Vagina (tissue), 2 donors: ENCODE data around the gene AGK.

Experiments used
- CTCF ChIP-seq, 3 experiments: fragments of 450-650 bp in 2 of 3; fragments of 200-600 bp in 1 of 3; sonication (generic) in 1 of 3; IDR thresholded peaks; one replicate each; pipeline ENCODE4 v1.5.1; 2017 to 2019; ENCODE audit warnings: antibody characterized with exemption in 3 of 3, mild to moderate bottlenecking in 2 of 3, moderate library complexity in 2 of 3
- POLR2A ChIP-seq, 2 donors: fragments of 450-650 bp; IDR thresholded peaks; one replicate each; pipeline ENCODE4 v1.6.1; 2017; ENCODE audit warnings: antibody characterized with exemption in 2 of 2, mild to moderate bottlenecking in 2 of 2, moderate library complexity in 2 of 2

GRCh38 chr7:141559961-141560360 is 8.8 kb downstream of the AGK start:
- TF ChIP-seq CTCF (IDR thresholded peaks at IDR 0.05), result no peak
- no peak for TF ChIP-seq POLR2A (IDR thresholded peaks at IDR 0.05)
